Activated naive CD4-positive, alpha-beta T cell treated with anti-CD3 and anti-CD28 coated beads for 36 hours (primary cell): ENCODE measurements around the gene PTPRF. TPM values are rescaled to one million over a fixed set of nuclear protein-coding genes. Genes with fewer than 3 reads are reported as not detected.
"Not testable (repeated sequence)": the region's sequence is repeated elsewhere in the genome, so short reads cannot be mapped to it uniquely, and the experiment has no call there.

Experiments used
- CTCF ChIA-PET: fragments of 350-600 bp; sonication (Branson Sonifier 250); formaldehyde crosslinking; loops from one replicate; lab custom pipeline; 2021; ENCODE audit warnings: antibody characterized with exemption; lab: Charles Lee
- DNase-seq: peaks from one replicate; pipeline ENCODE4 v3.0.0-alpha.2; 2020
- H3K27ac Mint-ChIP-seq: one replicate; pipeline ENCODE4 v1.8.0; 2021; ENCODE audit warnings: mild to moderate bottlenecking, mixed read lengths
- H3K27me3 Mint-ChIP-seq: one replicate; pipeline ENCODE4 v1.8.0; 2021; ENCODE audit warnings: low read depth, mixed read lengths
- H3K36me3 Mint-ChIP-seq: one replicate; pipeline ENCODE4 v1.8.0; 2021; ENCODE audit warnings: low read depth, mixed read lengths
- H3K4me1 Mint-ChIP-seq: one replicate; pipeline ENCODE4 v1.8.0; 2021; ENCODE audit warnings: low read depth, mixed read lengths
- H3K4me3 Mint-ChIP-seq: one replicate; pipeline ENCODE4 v1.8.0; 2021; ENCODE audit warnings: mild to moderate bottlenecking, moderate library complexity, mixed read lengths
- H3K9me3 Mint-ChIP-seq: one replicate; pipeline ENCODE4 v1.8.0; 2021; ENCODE audit warnings: mixed read lengths
- intact Hi-C: fragments of 100-400 bp; cut with micrococcal nuclease; formaldehyde crosslinking; loops from one replicate; pipeline ENCODE4 v1.15.1; 2023
- total RNA-seq, 2 experiments: library from RNA; stranded (reverse); gene quantifications; one replicate each; pipeline ENCODE4 v1.2.3, GENCODE V29; 2021

The PTPRF gene
- total RNA-seq, 2 experiments from 2014 or later: 1.0 to 2.3 TPM

DNA sequence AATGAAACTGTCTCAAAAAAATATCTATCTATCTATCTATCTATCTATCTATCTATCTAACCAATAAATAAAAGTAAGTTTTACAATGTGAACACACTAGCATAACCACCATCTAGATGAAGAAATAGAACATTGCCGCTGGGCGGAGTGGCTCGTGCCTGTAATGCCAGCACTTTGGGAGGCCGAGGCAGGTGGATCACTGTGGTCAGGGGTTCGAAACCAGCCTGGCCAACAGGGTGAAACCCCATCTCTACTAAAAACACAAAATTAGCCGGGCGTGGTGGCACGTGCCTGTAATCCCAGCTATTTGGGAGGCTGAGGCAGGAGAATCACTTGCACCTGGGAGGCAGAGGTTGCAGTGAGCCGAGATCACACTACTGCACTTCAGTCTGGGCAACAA lies 116.6 kb downstream of the PTPRF start:
- H3K4me3 Mint-ChIP-seq, H3K27ac Mint-ChIP-seq, H3K27me3 Mint-ChIP-seq, H3K36me3 Mint-ChIP-seq, DNase-seq, CTCF ChIA-PET, H3K9me3 Mint-ChIP-seq: not testable (repeated sequence)
- peaks cover 17% of the 10 kb centered on the region for H3K4me1 Mint-ChIP-seq
- intact Hi-C loops: loop anchor here (10.0 kb wide), 1 partner anchor 193 kb away; the partner anchor contains the start of gene HYI

DNA sequence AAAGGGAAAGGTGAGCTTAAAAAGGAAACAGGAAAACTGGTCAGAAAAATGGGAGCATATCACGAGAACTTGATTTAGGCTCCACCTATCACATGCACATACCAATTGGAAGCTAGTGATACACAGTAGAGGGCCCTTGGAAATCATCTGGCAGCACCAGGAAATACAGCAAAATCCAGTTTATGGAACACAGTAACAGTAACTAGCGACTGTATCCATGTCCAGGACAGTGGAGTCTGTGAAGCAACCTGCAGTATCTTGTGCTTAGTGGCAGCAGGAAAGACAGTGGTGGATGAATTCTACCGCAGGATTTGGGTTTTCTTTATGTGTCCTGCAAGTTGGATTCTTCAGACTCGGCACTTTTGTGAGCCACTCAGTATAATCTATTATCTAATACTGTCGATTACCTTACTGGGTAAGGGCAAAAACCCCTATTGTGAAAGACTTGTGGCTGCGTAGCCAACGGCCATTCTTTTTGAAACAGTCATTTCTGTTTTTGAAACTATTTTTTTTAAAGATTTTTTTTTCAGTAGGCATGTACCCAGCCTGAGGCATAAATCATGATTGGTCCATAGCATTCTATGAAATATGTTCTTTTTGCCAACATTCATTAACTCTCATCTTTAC lies 117.7 kb downstream of the PTPRF start:
- peaks cover 2% of the 10 kb centered on the region for H3K27me3 Mint-ChIP-seq
- CTCF ChIA-PET: no interaction called here
- H3K9me3 Mint-ChIP-seq: no peaks in the 10 kb centered on the region
- H3K4me3 Mint-ChIP-seq: peak overlapping the region; percentile 90
- intact Hi-C loops: loop anchor here (10.0 kb wide), 1 partner anchor 194 kb away; the partner anchor contains the start of gene HYI
- H3K27ac Mint-ChIP-seq: no peak overlapping the region
- no peak for DNase-seq
- H3K36me3 Mint-ChIP-seq: peaks cover 9% of the 10 kb centered on the region
- peaks cover 20% of the 10 kb centered on the region for H3K4me1 Mint-ChIP-seq

DNA sequence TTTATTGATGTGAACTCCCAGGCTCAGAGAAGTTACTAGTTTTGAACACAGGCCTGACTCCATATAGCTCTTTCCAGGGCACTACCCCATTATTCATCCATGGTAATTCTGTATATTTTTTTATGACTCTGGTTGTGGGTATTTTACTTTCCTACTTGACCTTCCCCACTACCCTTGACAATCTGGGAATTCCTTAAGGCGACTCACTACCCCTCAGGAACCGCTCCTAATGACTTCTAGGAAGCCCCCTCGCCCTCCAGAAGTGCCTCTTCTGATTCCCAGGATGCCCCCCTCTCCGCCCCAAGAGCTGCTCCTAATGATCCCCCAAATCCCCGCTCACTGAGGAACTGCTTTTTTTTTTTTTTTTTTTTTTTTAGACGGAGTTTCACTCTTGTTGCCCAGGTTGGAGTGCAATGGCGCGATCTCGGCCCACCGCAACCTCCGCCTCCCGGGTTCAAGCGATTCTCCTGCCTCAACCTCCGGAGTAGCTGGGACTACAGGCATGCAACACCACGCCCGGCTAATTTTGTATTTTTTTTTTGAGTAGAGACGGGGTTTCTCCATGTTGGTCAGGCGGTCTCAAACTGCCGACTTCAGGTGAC lies 118.3 kb downstream of the PTPRF start:
- peaks cover 2% of the 10 kb centered on the region for H3K27me3 Mint-ChIP-seq
- peaks cover 26% of the 10 kb centered on the region for H3K4me1 Mint-ChIP-seq
- H3K36me3 Mint-ChIP-seq: peaks cover 12% of the 10 kb centered on the region
- H3K9me3 Mint-ChIP-seq: no peaks in the 10 kb centered on the region
- intact Hi-C loops: loop anchor here (10.0 kb wide), 1 partner anchor 194 kb away; the partner anchor contains the start of gene HYI
- peak overlapping the region; percentile 90 for H3K4me3 Mint-ChIP-seq
- CTCF ChIA-PET: interaction anchor here (1.6 kb wide), 1 partner anchor 286 kb away, joined by 3 read pairs; no protein-coding TSS in a partner anchor
- peak overlapping the region; percentile 65 for H3K27ac Mint-ChIP-seq
- DNase-seq: no peak

DNA sequence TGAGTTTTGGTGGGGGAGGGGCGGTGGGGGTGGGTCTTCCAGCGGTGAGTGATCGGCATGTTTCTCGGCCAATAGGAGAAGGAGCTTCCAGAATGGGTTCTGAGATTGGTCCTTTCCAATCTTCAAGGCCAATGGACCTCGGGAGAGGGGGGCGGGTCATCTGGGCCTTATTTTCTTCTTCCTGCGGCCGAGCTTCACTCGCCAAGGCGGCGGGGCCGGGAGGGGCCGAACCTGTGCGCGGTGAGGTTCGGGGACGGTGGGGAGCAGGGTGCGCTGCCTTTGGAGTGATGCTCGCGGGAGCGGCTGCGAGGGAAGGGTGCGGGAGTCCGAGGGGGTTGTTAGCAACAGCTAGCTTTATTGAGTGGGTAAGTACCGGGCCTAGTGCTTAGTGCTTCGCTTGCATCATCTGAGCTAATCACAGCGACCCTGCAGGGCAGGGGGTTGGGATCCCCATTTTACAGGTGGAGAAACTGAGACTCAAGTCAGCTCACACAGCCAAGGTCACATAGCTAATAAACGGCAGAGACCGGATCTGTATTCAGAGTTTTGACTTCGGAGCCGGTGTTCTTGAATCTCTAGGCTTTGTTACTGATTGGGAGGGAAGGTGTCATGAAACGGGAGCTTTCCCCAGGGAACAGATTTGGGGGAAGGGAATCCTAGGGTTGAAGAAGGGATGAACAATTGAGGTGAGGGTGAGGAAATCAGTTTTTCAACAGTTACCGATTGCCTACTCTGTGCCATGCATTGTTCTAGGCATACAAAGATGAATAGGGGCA lies 119.8 kb downstream of the PTPRF start:
- CTCF ChIA-PET: interaction anchor here (1.0 to 1.6 kb wide), 4 partner anchors 9 to 285 kb away, joined by 3 to 4 read pairs (median 4); no protein-coding TSS in a partner anchor

DNA sequence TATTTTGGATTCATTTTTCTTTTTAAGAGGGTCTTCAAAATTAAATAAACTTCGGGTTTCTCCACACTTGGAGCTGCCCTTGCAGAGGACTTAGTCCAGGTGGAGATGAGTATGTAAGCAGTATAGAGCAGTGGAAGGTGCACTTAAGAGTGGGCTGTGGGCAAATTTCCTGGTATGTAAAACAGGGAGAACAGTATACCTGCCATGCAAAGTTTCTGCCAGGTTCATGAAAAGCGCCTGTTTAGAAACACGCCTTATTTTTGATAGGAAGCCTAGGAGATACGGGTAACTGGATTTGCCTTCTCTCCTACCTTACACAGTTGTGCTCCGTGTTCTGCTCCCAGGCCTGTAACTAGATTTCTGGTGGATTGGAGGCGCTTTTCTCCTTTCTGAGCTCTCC lies 120.5 kb downstream of the PTPRF start:
- CTCF ChIA-PET: interaction anchor here (0.5 to 1.7 kb wide), 3 partner anchors 121 to 848 kb away, joined by 3 to 4 read pairs (median 3); no protein-coding TSS in a partner anchor
- Mint-ChIP-seq H3K4me3 (peak overlapping the region; percentile 90), H3K9me3 (no peaks in the 10 kb centered on the region), H3K4me1 (peaks cover 26% of the 10 kb centered on the region), H3K27ac (no peak overlapping the region), H3K36me3 (peaks cover 25% of the 10 kb centered on the region), H3K27me3 (no peaks in the 10 kb centered on the region)
- no peak for DNase-seq
- intact Hi-C loops: loop anchor here (2.0 to 5.0 kb wide), 4 partner anchors 124 to 379 kb away; partner anchors contain the start of genes CCDC24 and CDC20

More for the DNA sequence above, 119.8 kb downstream of the PTPRF start:
- intact Hi-C loops: loop anchor here (1.0 to 5.0 kb wide), 9 partner anchors 57 to 381 kb away; partner anchors contain the start of genes ATP6V0B, CCDC24, CDC20 and IPO13
- Mint-ChIP-seq H3K27me3 (no peaks in the 10 kb centered on the region), H3K4me1 (peaks cover 26% of the 10 kb centered on the region), H3K4me3 (peak overlapping the region; percentile 90), H3K9me3 (no peaks in the 10 kb centered on the region), H3K36me3 (peaks cover 19% of the 10 kb centered on the region), H3K27ac (peak overlapping the region; percentile 99)
- peak; percentile 97 for DNase-seq

DNA sequence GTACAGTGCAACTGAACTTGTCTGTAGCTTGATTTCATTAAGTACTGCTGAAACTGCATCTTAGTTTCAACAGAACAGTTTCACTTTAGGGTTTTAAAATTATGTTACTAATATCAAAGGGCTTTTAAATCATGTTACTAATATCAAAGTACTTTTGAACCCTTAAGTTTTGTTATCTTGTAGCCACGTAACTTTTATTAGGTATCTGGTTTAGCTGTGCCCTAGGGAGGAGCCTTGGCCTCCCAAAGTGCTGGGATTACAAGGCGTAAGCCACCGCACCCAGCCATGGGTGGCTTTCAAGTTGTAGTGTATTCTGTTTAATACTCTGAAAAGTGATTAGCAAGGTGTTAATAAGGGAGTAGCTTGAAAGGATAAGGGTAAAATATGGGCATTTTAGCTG lies 121.2 kb downstream of the PTPRF start:
- no peaks in the 10 kb centered on the region for H3K9me3 Mint-ChIP-seq
- intact Hi-C loops: loop anchor here (2.0 to 5.0 kb wide), 4 partner anchors 125 to 380 kb away; partner anchors contain the start of genes CCDC24 and CDC20
- H3K27me3 Mint-ChIP-seq: no peaks in the 10 kb centered on the region
- H3K4me1 Mint-ChIP-seq: peaks cover 26% of the 10 kb centered on the region
- CTCF ChIA-PET: interaction anchor here (0.5 to 1.7 kb wide), 3 partner anchors 122 to 849 kb away, joined by 3 to 4 read pairs (median 3); no protein-coding TSS in a partner anchor
- peaks cover 27% of the 10 kb centered on the region for H3K36me3 Mint-ChIP-seq
- no peak overlapping the region for H3K27ac Mint-ChIP-seq
- no peak for DNase-seq
- peak overlapping the region; percentile 90 for H3K4me3 Mint-ChIP-seq

DNA sequence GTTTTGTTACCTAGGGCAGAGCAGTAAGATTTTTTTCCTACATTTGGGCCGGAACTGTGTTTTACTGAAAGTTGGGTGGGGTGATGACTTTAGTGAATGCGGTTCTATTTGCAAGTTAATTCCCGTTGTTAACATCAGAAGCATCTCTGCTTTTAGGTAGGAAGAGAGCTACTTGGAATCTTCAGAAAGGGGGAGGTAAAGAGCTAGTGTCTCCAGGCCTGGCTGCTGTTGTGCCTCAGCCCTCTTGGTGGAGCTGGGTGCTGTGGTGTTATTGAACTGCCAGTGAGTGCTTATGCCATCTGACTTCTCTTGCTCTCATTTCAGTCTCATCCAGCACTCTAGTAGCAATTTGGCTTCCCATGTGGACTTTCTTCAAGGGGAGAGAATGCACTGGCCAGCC lies 122.7 kb downstream of the PTPRF start:
- intact Hi-C loops: loop anchor here (5.0 kb wide), 3 partner anchors 126 to 381 kb away; partner anchors contain the start of gene CCDC24
- CTCF ChIA-PET: no interaction called here

DNA sequence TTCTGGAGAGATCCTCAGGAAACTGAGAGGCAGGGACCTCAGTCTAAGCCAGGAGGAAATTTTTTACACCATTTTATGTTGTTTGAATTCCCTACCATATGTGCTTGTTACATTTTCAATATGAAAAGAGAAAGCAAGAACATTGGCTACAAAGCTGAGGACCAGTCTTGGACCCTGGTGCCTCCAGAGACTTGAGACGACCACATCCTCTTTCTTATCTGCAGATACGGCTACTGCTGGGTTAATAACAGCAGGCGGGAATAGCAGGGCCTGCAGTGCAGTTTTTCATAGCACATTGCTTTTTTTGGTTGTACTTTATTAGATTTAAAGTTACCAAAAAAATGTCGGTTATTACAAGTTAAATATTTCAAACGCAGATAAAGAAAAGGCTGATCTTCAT lies 123.2 kb downstream of the PTPRF start:
- CTCF ChIA-PET: no interaction called here
- Mint-ChIP-seq H3K27me3 (no peaks in the 10 kb centered on the region), H3K4me3 (no peak overlapping the region), H3K4me1 (peaks cover 23% of the 10 kb centered on the region), H3K27ac (no peak overlapping the region), H3K9me3 (no peaks in the 10 kb centered on the region), H3K36me3 (peaks cover 28% of the 10 kb centered on the region)
- DNase-seq: no peak
- intact Hi-C loops: loop anchor here (5.0 kb wide), 3 partner anchors 127 to 382 kb away; partner anchors contain the start of gene CCDC24

More for the DNA sequence above, 122.7 kb downstream of the PTPRF start:
- no peaks in the 10 kb centered on the region for H3K9me3 Mint-ChIP-seq
- peaks cover 27% of the 10 kb centered on the region for H3K36me3 Mint-ChIP-seq
- DNase-seq: peak; percentile 22
- no peak overlapping the region for H3K4me3 Mint-ChIP-seq
- H3K27ac Mint-ChIP-seq: no peak overlapping the region
- peaks cover 26% of the 10 kb centered on the region for H3K4me1 Mint-ChIP-seq
- no peaks in the 10 kb centered on the region for H3K27me3 Mint-ChIP-seq

DNA sequence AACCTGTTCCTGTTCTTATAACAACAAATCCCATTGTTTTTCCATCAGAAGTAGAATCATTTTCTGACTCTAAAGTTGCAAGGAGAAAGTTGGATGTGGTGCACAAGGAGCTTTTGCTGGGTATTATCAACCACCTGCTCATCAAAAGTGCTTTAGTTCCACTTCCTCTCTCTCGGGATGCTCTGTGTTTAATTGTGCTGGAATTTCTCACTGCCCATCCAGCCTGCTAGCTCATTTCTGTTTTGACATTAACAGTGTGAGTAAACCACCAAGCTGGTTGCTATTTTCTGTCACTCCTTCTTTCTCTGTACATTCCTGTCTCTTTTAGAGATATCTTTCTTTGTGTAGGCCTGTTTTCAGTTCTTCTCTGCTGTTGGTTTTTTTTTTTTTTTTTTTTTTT lies 125.3 kb downstream of the PTPRF start:
- H3K36me3 Mint-ChIP-seq: peaks cover 32% of the 10 kb centered on the region
- H3K4me1 Mint-ChIP-seq: peaks cover 23% of the 10 kb centered on the region
- no peak for DNase-seq
- intact Hi-C loops: no loop called here
- no peaks in the 10 kb centered on the region for H3K9me3 Mint-ChIP-seq
- CTCF ChIA-PET: no interaction called here
- H3K27me3 Mint-ChIP-seq: no peaks in the 10 kb centered on the region
- H3K27ac Mint-ChIP-seq: no peak overlapping the region
- H3K4me3 Mint-ChIP-seq: no peak overlapping the region

DNA sequence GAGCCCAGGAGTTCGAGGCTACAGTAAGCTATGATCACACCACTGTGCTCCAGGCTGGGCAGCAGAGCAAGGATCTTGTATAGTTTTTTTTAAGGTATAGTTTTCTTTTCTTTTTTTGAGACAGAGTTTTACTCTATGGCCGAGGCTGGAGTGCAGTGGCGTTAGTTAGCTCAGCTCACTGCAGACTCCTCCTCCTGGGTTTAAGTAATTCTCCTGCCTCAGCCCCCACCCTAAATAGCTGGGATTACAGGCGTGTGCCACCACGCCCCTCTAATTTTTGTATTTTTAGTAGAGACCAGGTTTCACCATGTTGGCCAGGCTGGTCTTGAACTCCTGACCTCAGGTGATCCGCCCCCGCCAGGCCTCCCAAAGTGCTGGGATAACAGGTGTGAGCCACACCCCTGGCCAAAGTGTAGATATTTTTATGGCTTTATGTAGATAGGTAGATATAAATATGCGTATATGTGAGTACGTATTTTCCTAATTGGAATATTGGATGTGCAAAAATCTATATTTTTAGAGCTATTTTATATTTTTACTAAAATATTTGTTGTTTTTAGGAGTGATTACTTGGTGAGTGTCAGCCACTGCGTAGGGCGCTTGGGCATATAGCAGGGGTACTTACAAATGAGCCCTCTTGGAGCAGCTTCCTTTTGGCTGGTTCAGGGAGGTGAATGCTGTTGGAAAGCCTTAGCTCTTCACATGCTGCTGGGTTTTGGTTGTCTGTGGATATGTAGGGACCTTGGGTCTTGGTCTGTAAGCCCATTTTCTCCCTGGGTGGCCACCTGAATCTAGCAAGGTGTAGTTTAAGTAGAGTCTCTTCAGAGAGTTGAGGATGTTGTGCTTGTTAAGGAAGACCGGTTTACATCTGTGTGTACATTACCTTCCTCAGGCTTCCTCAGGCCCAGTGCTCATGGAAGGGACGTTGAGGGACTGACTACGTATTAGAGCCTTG lies 128.8 kb downstream of the PTPRF start:
- intact Hi-C loops: no loop called here
- CTCF ChIA-PET: interaction anchor here (0.9 to 1.0 kb wide), 2 partner anchors 9 to 15 kb away, joined by 3 to 4 read pairs; partner anchors contain the start of gene KDM4A
- H3K4me3 Mint-ChIP-seq: no peak overlapping the region
- H3K4me1 Mint-ChIP-seq: peaks cover 12% of the 10 kb centered on the region
- no peaks in the 10 kb centered on the region for H3K9me3 Mint-ChIP-seq
- peaks cover 44% of the 10 kb centered on the region for H3K36me3 Mint-ChIP-seq
- DNase-seq: no peak
- H3K27ac Mint-ChIP-seq: no peak overlapping the region
- no peaks in the 10 kb centered on the region for H3K27me3 Mint-ChIP-seq

DNA sequence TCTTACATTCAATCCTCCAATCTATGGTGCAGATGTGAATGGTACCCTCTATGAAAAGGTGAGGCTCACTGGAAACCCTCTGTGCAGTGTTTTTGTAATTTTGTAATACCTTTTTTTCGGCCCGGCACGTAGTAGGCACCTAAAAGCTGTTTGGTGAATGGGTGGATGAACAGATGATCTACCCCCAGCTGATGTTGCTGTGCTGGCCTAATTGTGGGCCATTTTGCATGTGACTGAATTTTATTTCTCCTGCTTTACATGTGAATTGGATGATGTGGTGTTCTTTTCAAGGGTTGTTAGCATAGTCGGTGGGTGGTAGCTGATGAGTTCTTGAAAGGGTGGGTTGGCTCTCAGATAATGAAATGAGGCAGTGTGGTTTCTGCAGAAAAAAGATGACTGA lies 129.7 kb downstream of the PTPRF start:
- no peak for DNase-seq
- CTCF ChIA-PET: interaction anchor here (0.9 to 1.0 kb wide), 2 partner anchors 10 to 14 kb away, joined by 3 to 4 read pairs; partner anchors contain the start of gene KDM4A
- Mint-ChIP-seq H3K4me1 (peaks cover 15% of the 10 kb centered on the region), H3K36me3 (peaks cover 41% of the 10 kb centered on the region), H3K9me3 (no peaks in the 10 kb centered on the region), H3K27me3 (no peaks in the 10 kb centered on the region), H3K4me3 (no peak overlapping the region), H3K27ac (no peak overlapping the region)
- intact Hi-C loops: no loop called here
